Adrenal gland (tissue), 12 donors: ENCODE data around the gene SHISAL1. TPM values are rescaled to one million over a fixed set of nuclear protein-coding genes. Genes with fewer than 3 reads are reported as not detected.
"Not testable (repeated sequence)": the region's sequence is repeated elsewhere in the genome, so short reads cannot be mapped to it uniquely, and the experiment has no call there.

ENCODE experiments used
- DNase-seq, 7 donors: peaks; one replicate each; pipeline ENCODE4 v3.0.0-alpha.2; 2019 to 2020
- H3K27ac ChIP-seq, 5 donors: fragments of 200-600 bp; sonication (generic) in 4 of 5; 1 replicate in 3 of 5; 2 replicates in 2 of 5; pipeline versions ENCODE4 v1.5.1 to v1.8.0; 2016 to 2020; ENCODE audit warnings: mild to moderate bottlenecking in 1 of 5
- H3K27me3 ChIP-seq: fragments of 200-600 bp; 2 replicates; pipeline ENCODE4 v1.8.0; 2021
- H3K36me3 ChIP-seq, 2 donors: fragments of 200-600 bp; replicated peaks in 1 of 2; 1 replicate in 1 of 2; 2 replicates in 1 of 2; pipeline versions ENCODE4 v1.5.1 to v1.8.0; 2018 to 2022
- H3K4me1 ChIP-seq, 2 donors: fragments of 200-600 bp; replicated peaks in 1 of 2; 1 replicate in 1 of 2; 2 replicates in 1 of 2; pipeline versions ENCODE4 v1.5.1 to v1.8.0; 2018 to 2021
- H3K4me3 ChIP-seq, 4 donors: fragments of 200-600 bp; sonication (generic) in 3 of 4; one replicate each; pipeline ENCODE4 v1.5.1; 2016 to 2018
- H3K9me3 ChIP-seq, 3 donors: fragments of 200-600 bp; sonication (generic) in 1 of 3; replicated peaks in 1 of 3; 1 replicate in 2 of 3; 2 replicates in 1 of 3; pipeline versions ENCODE4 v1.5.1 to v1.8.0; 2016 to 2021
- POLR2A ChIP-seq, 2 donors: fragments of 450-650 bp; IDR thresholded peaks; one replicate each; pipeline ENCODE4 v1.6.1; 2017; ENCODE audit warnings: antibody characterized with exemption in 2 of 2, mild to moderate bottlenecking in 2 of 2, moderate library complexity in 1 of 2
- WGBS, 4 donors: extraction: QIAGEN DNeasy Blood & Tissue Kit in 2 of 4; methylation state at CpG; one replicate each; pipeline versions ENCODE4 v1.1.5 to v1.1.7; 2013 to 2017; 5-methylcytosine and 5-hydroxymethylcytosine counted together
- intact Hi-C, 2 donors: fragments of 100-400 bp; cut with DNase I; formaldehyde crosslinking; loops; one replicate each; pipeline versions ENCODE4 v1.14.1 to v1.15.0; 2022 to 2023
- polyA plus RNA-seq, 3 donors: library from polyadenylated mRNA; stranded (reverse); fragments of 200-250 nt in 2 of 3; fragments of 350-450 nt in 1 of 3; fragmentation: Illumina TruSeq in 1 of 3; extraction: RNeasy Lipid Tissue Mini Kit (QIAGEN cat#74804) in 1 of 3; gene quantifications; one replicate each; pipeline ENCODE4 v1.2.3, GENCODE V29; 2013 to 2014
- total RNA-seq, 9 donors: library from RNA; depleted of rRNA in 4 of 9; stranded (reverse); fragments of >200 nt in 4 of 9; fragments of 120-200 nt in 1 of 9; fragmentation: NEBNext Ultra II Directional in 1 of 9; extraction: Animal tissue kit (Norgen Biotek cat#: 25700) in 1 of 9; gene quantifications; one replicate each; pipeline versions ENCODE4 v1.1.0 to v1.2.4, GENCODE V29; 2013 to 2023
- TF ChIP-seq, protein P1 (sequence below), 6 experiments: fragments of 450-650 bp in 4 of 6; fragments of 200-600 bp in 2 of 6; sonication (generic) in 1 of 6; IDR thresholded peaks; 1 replicate in 5 of 6; 2 replicates in 1 of 6; pipeline versions ENCODE4 v1.5.1 to v1.8.0; 2016 to 2021; ENCODE audit warnings: antibody characterized with exemption in 6 of 6, mild to moderate bottlenecking in 2 of 6, moderate library complexity in 1 of 6
- donor health status: healthy with polysubstance abuse.
- donor health status: Bipolar disorder and iron deficiency.
- donor health status: DM: yes; HTN: yes; CAD: no.
- donor health status: DM: no; HTN: no; CAD: no.
- donor health status: DM: no; HTN: no; CAD: no.
- donor health status: DM: yes; HTN: yes; CAD: no.

Gene SHISAL1
- total and polyA plus RNA-seq, 12 donors = 0.33 to 2.4 (median 1.0) TPM

DNA sequence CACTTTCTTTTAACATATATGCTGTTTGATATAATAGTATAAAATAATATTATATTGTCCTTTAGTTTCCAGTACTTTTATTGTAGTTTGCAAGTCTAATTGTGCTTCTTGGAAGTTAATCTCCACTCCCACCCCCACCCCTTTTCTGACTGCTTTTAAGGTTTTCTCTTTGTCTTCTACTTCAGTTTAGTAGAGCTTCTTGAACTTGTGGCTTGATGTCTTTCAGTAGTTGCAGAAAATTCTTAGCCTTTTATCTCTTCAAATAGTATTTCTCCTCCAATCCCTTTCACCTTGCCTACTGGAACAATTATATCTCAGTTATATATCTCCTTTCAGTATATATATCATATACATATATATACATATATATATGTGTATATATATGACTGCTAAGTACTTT is 75.5 kb downstream of the SHISAL1 start:
- Histone ChIP-seq H3K27me3 (no peaks in the 10 kb centered on the region), H3K4me3 (no peak overlapping the region), H3K27ac (no peak overlapping the region), H3K9me3 (no peaks in the 10 kb centered on the region), H3K4me1 (no peaks in the 10 kb centered on the region), H3K36me3 (no peaks in the 10 kb centered on the region)
- no peak for TF ChIP-seq POLR2A (IDR thresholded peaks at IDR 0.05)
- TF ChIP-seq, protein P1, sequence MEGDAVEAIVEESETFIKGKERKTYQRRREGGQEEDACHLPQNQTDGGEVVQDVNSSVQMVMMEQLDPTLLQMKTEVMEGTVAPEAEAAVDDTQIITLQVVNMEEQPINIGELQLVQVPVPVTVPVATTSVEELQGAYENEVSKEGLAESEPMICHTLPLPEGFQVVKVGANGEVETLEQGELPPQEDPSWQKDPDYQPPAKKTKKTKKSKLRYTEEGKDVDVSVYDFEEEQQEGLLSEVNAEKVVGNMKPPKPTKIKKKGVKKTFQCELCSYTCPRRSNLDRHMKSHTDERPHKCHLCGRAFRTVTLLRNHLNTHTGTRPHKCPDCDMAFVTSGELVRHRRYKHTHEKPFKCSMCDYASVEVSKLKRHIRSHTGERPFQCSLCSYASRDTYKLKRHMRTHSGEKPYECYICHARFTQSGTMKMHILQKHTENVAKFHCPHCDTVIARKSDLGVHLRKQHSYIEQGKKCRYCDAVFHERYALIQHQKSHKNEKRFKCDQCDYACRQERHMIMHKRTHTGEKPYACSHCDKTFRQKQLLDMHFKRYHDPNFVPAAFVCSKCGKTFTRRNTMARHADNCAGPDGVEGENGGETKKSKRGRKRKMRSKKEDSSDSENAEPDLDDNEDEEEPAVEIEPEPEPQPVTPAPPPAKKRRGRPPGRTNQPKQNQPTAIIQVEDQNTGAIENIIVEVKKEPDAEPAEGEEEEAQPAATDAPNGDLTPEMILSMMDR (IDR thresholded peaks at IDR 0.05) = no peak
- intact Hi-C loops = no loop called here
- no peak for DNase-seq

DNA sequence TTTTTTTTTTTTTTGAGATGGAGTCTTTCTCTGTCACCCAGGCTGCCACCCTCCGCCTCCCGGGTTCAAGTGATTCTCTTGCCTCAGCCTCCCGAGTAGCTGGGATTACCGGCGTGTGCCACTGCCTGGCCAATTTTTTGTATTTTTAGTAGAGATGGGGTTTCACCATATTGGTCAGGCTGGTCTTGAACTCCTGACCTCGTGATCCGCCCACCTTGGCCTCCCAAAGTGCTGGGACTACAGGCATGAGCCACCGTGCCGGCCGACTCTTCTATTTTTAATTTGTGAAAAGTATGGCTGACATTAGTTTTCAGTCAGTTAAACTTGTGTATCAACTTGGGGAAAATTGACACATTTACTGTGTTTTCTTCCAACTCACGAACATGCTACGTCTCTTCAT is 78.4 kb downstream of the SHISAL1 start:
- H3K9me3 ChIP-seq, H3K36me3 ChIP-seq, H3K4me3 ChIP-seq, H3K27me3 ChIP-seq, DNase-seq, H3K27ac ChIP-seq, intact Hi-C loops, H3K4me1 ChIP-seq: not testable (repeated sequence)
- WGBS, 4 donors = 93 to 96% (median 94%) methylated on average over 12 of the region's 12 CpGs

DNA sequence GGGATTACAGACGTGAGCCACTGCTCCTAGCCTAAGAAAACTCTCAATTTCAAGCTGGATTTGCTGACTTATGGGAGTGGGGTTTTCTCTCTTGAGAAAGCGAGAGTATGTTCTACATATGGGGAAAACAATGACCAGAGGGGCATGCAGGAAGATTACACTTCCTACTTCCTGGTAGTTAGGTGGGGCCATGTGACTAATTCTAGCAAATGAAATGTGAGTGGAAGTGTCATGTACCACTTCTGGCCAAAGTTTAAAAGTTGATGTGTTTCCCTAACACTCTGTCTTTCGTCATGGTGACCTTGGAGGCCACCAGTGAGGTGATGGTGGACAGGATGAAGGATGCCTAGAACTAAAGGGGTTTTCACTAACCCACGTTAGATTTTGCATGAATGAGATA is 81.5 kb downstream of the SHISAL1 start:
- 69 to 79% (median 70%) methylated on average over 4 of the region's 4 CpGs for whole genome bisulfite sequencing, 4 donors

DNA sequence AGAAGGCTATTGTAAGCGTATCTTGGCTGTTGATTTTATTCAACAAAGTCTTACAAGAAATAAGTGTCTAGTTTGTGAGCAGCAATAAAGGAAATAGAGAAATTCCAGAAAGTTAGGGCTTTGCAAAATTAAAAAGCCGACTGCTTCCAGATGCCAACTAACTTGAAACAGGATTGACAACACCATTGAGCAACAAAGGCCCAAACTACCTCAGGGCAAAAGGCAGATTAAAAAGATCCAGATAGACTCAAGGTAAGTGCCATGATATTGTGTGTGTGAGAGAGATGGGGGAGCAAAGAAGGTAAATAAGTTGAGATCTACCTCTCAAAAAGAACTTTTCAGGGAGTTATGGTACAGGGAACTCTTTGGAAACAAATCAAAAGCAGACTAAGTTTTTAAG is 82.9 kb downstream of the SHISAL1 start:
- no peak for DNase-seq
- intact Hi-C loops = no loop called here
- Histone ChIP-seq H3K9me3 (no peaks in the 10 kb centered on the region), H3K36me3 (no peaks in the 10 kb centered on the region), H3K27ac (no peak overlapping the region), H3K27me3 (no peaks in the 10 kb centered on the region), H3K4me3 (no peak overlapping the region), H3K4me1 (no peaks in the 10 kb centered on the region)
- TF ChIP-seq, protein P1 (IDR thresholded peaks at IDR 0.05) = no peak
- 65 to 92% (median 83%) methylated on average over 2 of the region's 2 CpGs for WGBS, 4 donors

More for the DNA sequence above, 81.5 kb downstream of the SHISAL1 start:
- Histone ChIP-seq H3K4me1 (no peaks in the 10 kb centered on the region), H3K4me3 (no peak overlapping the region), H3K27me3 (no peaks in the 10 kb centered on the region), H3K36me3 (no peaks in the 10 kb centered on the region), H3K9me3 (no peaks in the 10 kb centered on the region), H3K27ac (no peak overlapping the region)
- intact Hi-C loops = no loop called here
- TF ChIP-seq POLR2A (IDR thresholded peaks at IDR 0.05) = no peak
- DNase-seq = no peak

DNA sequence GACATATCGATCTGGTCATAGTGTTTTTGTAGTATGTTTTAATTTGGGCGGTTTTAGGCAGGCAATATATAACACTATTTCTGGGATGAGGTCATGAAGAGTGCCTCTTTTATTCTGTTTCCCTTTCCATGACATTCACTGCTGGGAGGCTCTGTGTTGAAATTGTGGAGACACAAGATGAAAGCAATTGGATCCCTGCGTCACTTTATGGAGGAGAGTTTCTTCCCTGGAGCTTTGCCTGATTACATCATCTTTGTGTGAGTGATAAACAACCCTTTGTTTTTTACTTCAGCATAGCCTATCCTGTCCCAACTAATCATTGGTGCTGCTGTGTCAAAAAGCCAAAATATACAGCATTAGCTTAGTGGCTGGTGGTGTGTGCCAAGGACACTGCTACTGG is 83.4 kb downstream of the SHISAL1 start:
- H3K4me1 ChIP-seq = no peaks in the 10 kb centered on the region
- H3K36me3 ChIP-seq = no peaks in the 10 kb centered on the region
- DNase-seq = no peak
- intact Hi-C loops = no loop called here
- no peak for TF ChIP-seq POLR2A (IDR thresholded peaks at IDR 0.05)
- TF ChIP-seq, protein P1 (IDR thresholded peaks at IDR 0.05) = no peak
- H3K4me3 ChIP-seq = no peak overlapping the region
- no peaks in the 10 kb centered on the region for H3K9me3 ChIP-seq
- WGBS, 4 donors = 87 to 91% (median 89%) methylated on average over 3 of the region's 3 CpGs
- H3K27me3 ChIP-seq = no peaks in the 10 kb centered on the region
- no peak overlapping the region for H3K27ac ChIP-seq
